ENCODE data around the gene MERTK. TPM values are rescaled to one million over a fixed set of nuclear protein-coding genes. Genes with fewer than 3 reads are reported as not detected.
"Not testable (repeated sequence)": the region's sequence is repeated elsewhere in the genome, so short reads cannot be mapped to it uniquely, and the experiment has no call there.

MERTK gene
- total RNA-seq, 1 donor from 2014 or later, result 4.2 TPM

DNA sequence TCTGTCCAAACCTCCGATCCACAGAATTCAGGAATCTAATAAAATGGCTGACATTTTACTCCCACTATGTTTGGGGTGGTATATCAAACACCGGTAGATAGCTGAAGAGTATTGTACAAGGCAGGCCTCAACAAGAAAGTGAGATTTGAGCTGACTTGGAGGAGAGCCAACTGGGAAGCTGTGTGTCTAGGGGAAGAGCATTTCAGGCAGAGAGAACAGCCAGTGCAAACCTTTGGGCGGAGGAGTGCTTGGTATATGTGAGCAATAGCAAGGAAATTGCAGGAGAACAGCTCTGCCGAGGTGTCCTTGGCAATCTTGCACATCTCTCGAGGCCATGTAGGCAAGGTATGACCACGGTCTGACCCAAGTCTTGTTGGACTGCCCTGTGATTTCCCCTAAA, 1.8 kb upstream of the MERTK start:
- Histone ChIP-seq H3K27ac (ENCODE audit: low read depth, low read length) (no peak overlapping the region), H3K9me3 (ENCODE audit: control insufficient read depth in 3 of 3, low read length in 3 of 3) (no peaks in the 10 kb centered on the region), H3K27me3 (ENCODE audit: control insufficient read depth in 3 of 3, insufficient read depth in 3 of 3, low read length in 3 of 3) (peaks cover 0 to 23% (median 13%) of the 10 kb centered on the region in 3 donors), H3K4me1 (ENCODE audit: control insufficient read depth in 3 of 3, insufficient read depth in 3 of 3, low read length in 3 of 3) (peaks cover 10 to 18% (median 12%) of the 10 kb centered on the region in 3 donors), H3K36me3 (ENCODE audit: control insufficient read depth in 3 of 3, insufficient read depth in 3 of 3, low read length in 3 of 3) (no peaks in the 10 kb centered on the region), H3K4me3 (ENCODE audit: low read length in 3 of 3) (no peak overlapping the region), H3K9ac (ENCODE audit: low read depth in 1 of 3, low read length in 3 of 3) (no peak overlapping the region)

- H3K4me1 ChIP-seq (ENCODE audit: control insufficient read depth in 3 of 3, insufficient read depth in 3 of 3, low read length in 3 of 3), result peaks cover 10 to 18% (median 12%) of the 10 kb centered on the region in 3 donors
- peak overlapping the region; percentile 72 for H3K27ac ChIP-seq (ENCODE audit: low read depth, low read length)
- H3K4me3 ChIP-seq (ENCODE audit: low read length in 3 of 3), result peak overlapping the region; percentile 70 to 75 (median 72)
- H3K9me3 ChIP-seq (ENCODE audit: control insufficient read depth in 3 of 3, low read length in 3 of 3), result no peaks in the 10 kb centered on the region
- peak overlapping the region; percentile 63 to 79 (median 63) for H3K9ac ChIP-seq (ENCODE audit: low read depth in 1 of 3, low read length in 3 of 3)
- H3K27me3 ChIP-seq (ENCODE audit: control insufficient read depth in 3 of 3, insufficient read depth in 3 of 3, low read length in 3 of 3), result peaks cover 0 to 23% (median 13%) of the 10 kb centered on the region in 3 donors
- H3K36me3 ChIP-seq (ENCODE audit: control insufficient read depth in 3 of 3, insufficient read depth in 3 of 3, low read length in 3 of 3), result no peaks in the 10 kb centered on the region
Measured at GRCh38 chr2:111897630-111897923, 830 bp upstream of the MERTK start.

DNA sequence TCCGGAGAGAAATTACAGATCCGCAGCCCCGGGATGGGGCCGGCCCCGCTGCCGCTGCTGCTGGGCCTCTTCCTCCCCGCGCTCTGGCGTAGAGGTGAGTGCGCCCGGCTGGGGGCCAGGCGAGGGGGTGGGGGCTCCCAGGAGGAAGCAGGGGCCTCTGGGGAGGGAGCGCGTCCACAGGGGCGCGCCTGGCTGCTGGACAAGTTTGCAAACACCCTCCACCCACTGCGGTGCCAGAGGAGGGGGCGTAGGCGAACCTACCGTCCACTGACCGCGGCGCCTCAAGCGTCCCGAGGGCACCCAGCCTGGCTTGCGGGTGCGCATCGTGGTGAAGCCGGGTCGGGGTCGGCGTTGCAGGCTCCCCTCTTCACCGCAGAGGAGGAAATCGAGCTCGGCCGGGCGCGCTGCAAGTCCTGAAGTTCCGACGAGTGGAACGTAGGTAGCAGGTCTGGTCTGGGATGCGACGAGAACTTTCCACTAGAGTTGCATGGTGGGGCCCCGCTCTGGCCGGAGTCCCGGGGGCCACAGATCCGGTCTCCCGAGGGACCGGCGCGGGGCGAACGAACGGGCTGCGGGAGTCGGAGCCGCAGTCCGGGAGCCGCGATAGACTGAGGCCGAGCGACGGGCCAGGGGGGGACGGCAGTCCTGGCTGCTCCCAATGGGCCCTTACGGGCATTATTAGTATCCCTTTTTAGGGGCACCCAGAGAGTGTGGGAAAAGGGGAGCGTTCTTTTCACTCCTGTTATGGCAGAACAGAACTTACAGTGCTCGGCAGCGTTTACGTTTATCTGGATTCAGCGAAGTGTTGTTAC, 502 bp downstream of the MERTK start:
- Histone ChIP-seq H3K9me3 (ENCODE audit: control insufficient read depth in 3 of 3, low read length in 3 of 3) (no peaks in the 10 kb centered on the region), H3K27me3 (ENCODE audit: control insufficient read depth in 3 of 3, insufficient read depth in 3 of 3, low read length in 3 of 3) (peaks cover 0 to 23% (median 13%) of the 10 kb centered on the region in 3 donors), H3K4me3 (ENCODE audit: low read length in 3 of 3) (peak overlapping the region; percentile 69 to 74 (median 70)), H3K27ac (ENCODE audit: low read depth, low read length) (peak overlapping the region; percentile 70), H3K9ac (ENCODE audit: low read depth in 1 of 3, low read length in 3 of 3) (peak overlapping the region; percentile 43 to 71 (median 70)), H3K4me1 (ENCODE audit: control insufficient read depth in 3 of 3, insufficient read depth in 3 of 3, low read length in 3 of 3) (peaks cover 10 to 18% (median 12%) of the 10 kb centered on the region in 3 donors), H3K36me3 (ENCODE audit: control insufficient read depth in 3 of 3, insufficient read depth in 3 of 3, low read length in 3 of 3) (no peaks in the 10 kb centered on the region)

DNA sequence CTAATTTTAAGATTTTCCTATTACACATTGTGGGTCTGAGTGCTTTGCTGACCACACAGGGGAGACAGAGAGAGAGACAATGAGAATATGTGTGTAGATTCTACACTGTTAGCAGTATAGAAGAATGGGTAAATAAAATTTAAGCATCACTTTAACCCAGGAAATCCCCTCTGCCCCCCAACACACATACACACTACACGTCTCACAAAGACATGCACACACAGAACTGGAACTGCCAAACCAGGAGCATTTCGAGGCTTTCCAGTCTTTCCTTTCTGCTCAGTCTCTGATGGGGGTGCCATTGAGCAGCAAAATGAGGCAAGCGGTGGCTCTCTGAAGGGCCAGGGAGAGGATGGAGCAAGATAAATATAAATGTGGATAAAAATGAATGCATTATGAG, 2.5 kb downstream of the MERTK start:
- Histone ChIP-seq H3K36me3 (ENCODE audit: control insufficient read depth in 3 of 3, insufficient read depth in 3 of 3, low read length in 3 of 3) (no peaks in the 10 kb centered on the region), H3K27ac (ENCODE audit: low read depth, low read length) (no peak overlapping the region), H3K4me1 (ENCODE audit: control insufficient read depth in 3 of 3, insufficient read depth in 3 of 3, low read length in 3 of 3) (peaks cover 11 to 19% (median 12%) of the 10 kb centered on the region in 3 donors), H3K9ac (ENCODE audit: low read depth in 1 of 3, low read length in 3 of 3) (no peak overlapping the region), H3K9me3 (ENCODE audit: control insufficient read depth in 3 of 3, low read length in 3 of 3) (no peaks in the 10 kb centered on the region), H3K4me3 (ENCODE audit: low read length in 3 of 3) (no peak overlapping the region), H3K27me3 (ENCODE audit: control insufficient read depth in 3 of 3, insufficient read depth in 3 of 3, low read length in 3 of 3) (peaks cover 0 to 23% (median 11%) of the 10 kb centered on the region in 3 donors)

DNA sequence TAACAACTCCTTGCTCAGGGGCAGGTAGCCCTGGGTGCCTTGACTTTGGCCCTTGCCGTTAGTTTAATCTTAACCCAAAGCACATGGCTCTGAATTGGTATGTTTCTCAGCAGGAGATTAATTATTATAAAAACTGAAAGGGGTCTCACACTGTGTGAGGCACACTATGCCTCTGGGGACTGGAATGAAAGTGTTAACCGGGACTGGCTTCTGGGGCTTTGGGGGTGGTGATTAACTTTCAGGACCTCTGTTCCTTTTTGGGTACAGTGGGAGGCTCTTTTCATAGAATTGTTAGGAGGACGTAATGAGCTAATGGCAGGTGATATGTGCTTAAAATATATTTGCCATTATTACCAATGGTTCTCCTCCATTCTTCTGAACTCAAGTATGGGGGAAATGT, 5.1 kb downstream of the MERTK start:
- H3K27me3 ChIP-seq (ENCODE audit: control insufficient read depth in 3 of 3, insufficient read depth in 3 of 3, low read length in 3 of 3), result peaks cover 0 to 13% (median 3%) of the 10 kb centered on the region in 3 donors
- H3K9me3 ChIP-seq (ENCODE audit: control insufficient read depth in 3 of 3, low read length in 3 of 3), result no peaks in the 10 kb centered on the region
- H3K4me3 ChIP-seq (ENCODE audit: low read length in 3 of 3), result no peak overlapping the region
- H3K27ac ChIP-seq (ENCODE audit: low read depth, low read length), result no peak overlapping the region
- H3K36me3 ChIP-seq (ENCODE audit: control insufficient read depth in 3 of 3, insufficient read depth in 3 of 3, low read length in 3 of 3), result no peaks in the 10 kb centered on the region
- H3K9ac ChIP-seq (ENCODE audit: low read depth in 1 of 3, low read length in 3 of 3), result peak overlapping the region in 1 of 3 donors; percentile 8
- peaks cover 5 to 10% (median 5%) of the 10 kb centered on the region in 3 donors for H3K4me1 ChIP-seq (ENCODE audit: control insufficient read depth in 3 of 3, insufficient read depth in 3 of 3, low read length in 3 of 3)

DNA sequence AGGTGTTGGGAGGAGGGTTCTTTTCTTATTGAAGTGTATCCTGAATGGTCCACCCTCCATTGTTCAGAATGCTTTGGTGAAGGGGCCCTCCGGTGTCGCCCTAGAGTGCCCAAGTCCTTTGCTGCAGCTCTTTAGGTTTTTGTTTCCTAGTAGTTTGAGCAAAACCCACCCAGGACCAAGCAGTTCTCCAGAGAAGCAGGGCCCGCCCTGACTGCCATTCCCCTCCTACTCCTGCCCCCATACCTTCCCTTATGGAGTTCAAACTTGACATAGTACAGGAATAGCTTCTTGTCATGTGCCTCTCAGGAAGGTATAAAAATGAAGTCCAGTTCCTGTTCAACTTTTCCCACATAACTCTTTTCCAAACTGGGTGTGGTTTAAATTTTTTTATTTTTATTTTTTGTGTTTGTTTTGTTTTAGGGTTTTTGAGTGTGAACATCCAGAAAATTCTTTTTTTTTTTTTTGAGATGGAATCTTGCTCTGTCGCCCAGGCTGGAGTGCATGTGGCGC, 5.6 kb downstream of the MERTK start:
- no peaks in the 10 kb centered on the region for H3K36me3 ChIP-seq (ENCODE audit: control insufficient read depth in 3 of 3, insufficient read depth in 3 of 3, low read length in 3 of 3)
- H3K9me3 ChIP-seq (ENCODE audit: control insufficient read depth in 3 of 3, low read length in 3 of 3), result no peaks in the 10 kb centered on the region
- peaks cover 0 to 9% (median 2%) of the 10 kb centered on the region in 3 donors for H3K27me3 ChIP-seq (ENCODE audit: control insufficient read depth in 3 of 3, insufficient read depth in 3 of 3, low read length in 3 of 3)
- H3K4me3 ChIP-seq (ENCODE audit: low read length in 3 of 3), result no peak overlapping the region
- H3K27ac ChIP-seq (ENCODE audit: low read depth, low read length), result no peak overlapping the region
- H3K4me1 ChIP-seq (ENCODE audit: control insufficient read depth in 3 of 3, insufficient read depth in 3 of 3, low read length in 3 of 3), result peaks cover 0 to 6% (median 5%) of the 10 kb centered on the region in 3 donors
- no peak overlapping the region for H3K9ac ChIP-seq (ENCODE audit: low read depth in 1 of 3, low read length in 3 of 3)

DNA sequence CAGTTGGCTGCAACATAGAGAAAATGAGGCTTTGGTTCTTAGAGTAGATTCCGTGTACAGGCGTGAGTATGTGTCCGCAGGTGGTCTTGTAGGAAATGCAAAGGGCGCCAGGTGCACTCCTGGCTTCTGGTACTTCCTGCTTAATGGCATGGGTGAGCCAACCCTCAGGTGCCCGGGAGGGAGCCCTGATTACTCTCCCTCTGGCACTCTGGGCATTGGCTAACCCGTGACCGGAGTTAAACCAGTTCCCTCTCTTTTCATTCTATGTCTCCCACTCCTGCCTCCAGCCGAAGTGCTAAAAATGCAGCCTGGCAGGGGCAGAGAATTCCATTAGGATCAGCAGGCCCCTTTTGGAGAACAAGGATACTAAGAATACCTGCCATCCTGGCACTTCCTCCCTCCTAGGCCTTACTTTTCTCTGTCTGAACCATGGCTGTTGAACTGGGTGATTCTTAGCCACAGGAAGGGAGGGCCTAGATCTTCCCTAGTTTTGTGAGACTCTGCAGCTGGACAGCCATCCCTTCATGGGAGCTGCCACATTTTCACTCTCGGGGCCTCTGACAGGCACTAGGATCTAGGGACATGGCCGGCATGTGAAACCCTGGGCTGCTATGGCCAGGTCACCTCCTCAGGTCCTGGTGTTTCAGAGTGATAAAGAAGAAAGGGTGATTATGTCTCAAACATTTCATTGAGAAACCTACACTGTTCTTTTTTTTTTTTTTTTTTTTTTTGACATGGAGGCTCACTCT, 6.5 kb downstream of the MERTK start:
- no peaks in the 10 kb centered on the region for H3K9me3 ChIP-seq (ENCODE audit: control insufficient read depth in 3 of 3, low read length in 3 of 3)
- H3K36me3 ChIP-seq (ENCODE audit: control insufficient read depth in 3 of 3, insufficient read depth in 3 of 3, low read length in 3 of 3), result no peaks in the 10 kb centered on the region
- no peak overlapping the region for H3K9ac ChIP-seq (ENCODE audit: low read depth in 1 of 3, low read length in 3 of 3)
- H3K4me3 ChIP-seq (ENCODE audit: low read length in 3 of 3), result no peak overlapping the region
- no peak overlapping the region for H3K27ac ChIP-seq (ENCODE audit: low read depth, low read length)
- H3K27me3 ChIP-seq (ENCODE audit: control insufficient read depth in 3 of 3, insufficient read depth in 3 of 3, low read length in 3 of 3), result peaks cover 0 to under 1% (median 0%) of the 10 kb centered on the region in 3 donors
- peaks cover 0 to 6% (median 2%) of the 10 kb centered on the region in 3 donors for H3K4me1 ChIP-seq (ENCODE audit: control insufficient read depth in 3 of 3, insufficient read depth in 3 of 3, low read length in 3 of 3)

DNA sequence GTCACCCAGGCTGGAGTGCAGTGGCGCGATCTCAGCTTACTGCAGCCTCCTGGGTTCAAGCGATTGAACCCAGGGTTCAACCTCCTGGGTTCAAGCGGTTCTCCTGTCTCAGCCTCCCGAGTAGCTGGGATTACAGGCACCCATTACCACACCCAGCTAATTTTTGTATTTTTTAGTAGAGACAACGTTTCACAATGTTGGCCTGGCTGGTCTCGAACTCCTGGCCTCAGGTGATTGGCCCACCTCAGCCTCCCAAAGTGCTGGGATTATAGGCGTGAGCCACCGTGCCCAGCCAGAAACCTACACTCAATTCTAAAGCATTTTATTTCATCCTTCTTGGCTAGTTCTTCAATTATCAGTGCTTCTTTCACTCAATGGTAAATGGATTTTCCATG, 7.1 kb downstream of the MERTK start:
- not testable (repeated sequence) for H3K9ac ChIP-seq (ENCODE audit: low read depth in 1 of 3, low read length in 3 of 3); H3K4me1 ChIP-seq (ENCODE audit: control insufficient read depth in 3 of 3, insufficient read depth in 3 of 3, low read length in 3 of 3); H3K4me3 ChIP-seq (ENCODE audit: low read length in 3 of 3); H3K36me3 ChIP-seq (ENCODE audit: control insufficient read depth in 3 of 3, insufficient read depth in 3 of 3, low read length in 3 of 3); H3K27ac ChIP-seq (ENCODE audit: low read depth, low read length); H3K9me3 ChIP-seq (ENCODE audit: control insufficient read depth in 3 of 3, low read length in 3 of 3); H3K27me3 ChIP-seq (ENCODE audit: control insufficient read depth in 3 of 3, insufficient read depth in 3 of 3, low read length in 3 of 3)

DNA sequence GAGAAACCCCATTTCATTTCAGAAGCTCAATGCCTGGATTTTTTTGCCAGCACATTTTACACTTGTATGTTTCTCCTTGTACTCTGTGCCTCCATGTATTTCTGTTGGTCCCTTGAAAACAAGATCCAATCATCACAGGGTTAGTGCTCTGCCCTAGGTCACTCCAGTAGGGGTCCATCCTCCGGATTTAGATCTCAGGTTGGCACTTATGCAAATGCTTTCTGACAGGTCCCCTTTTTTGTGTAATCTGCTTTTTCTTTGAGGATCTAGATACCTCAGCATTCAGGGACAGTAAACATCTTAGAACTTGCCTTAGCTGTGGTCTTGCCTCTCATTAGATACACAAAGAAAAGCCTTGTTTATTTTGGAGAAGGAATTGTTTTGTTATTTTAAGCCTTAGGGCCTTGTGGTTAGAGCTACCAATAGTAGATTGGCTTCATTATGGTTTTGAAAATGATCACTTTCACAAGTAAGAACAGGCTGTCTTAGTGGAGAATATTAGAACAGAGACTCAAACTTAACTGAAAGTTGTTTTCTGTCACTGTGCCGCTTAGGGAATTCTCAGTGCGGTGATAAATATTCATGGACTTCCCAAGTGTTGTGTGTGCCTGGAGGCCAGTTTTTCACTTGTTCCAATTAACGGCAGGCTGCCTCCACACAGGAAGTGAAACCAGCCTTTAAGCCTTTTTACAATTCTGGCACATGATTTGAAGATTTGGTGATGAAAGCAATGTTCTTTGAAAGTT, 7.8 kb downstream of the MERTK start:
- H3K27me3 ChIP-seq (ENCODE audit: control insufficient read depth in 3 of 3, insufficient read depth in 3 of 3, low read length in 3 of 3), result no peaks in the 10 kb centered on the region
- H3K4me1 ChIP-seq (ENCODE audit: control insufficient read depth in 3 of 3, insufficient read depth in 3 of 3, low read length in 3 of 3), result peaks cover 0 to 6% (median 2%) of the 10 kb centered on the region in 3 donors
- H3K4me3 ChIP-seq (ENCODE audit: low read length in 3 of 3), result no peak overlapping the region
- H3K36me3 ChIP-seq (ENCODE audit: control insufficient read depth in 3 of 3, insufficient read depth in 3 of 3, low read length in 3 of 3), result no peaks in the 10 kb centered on the region
- H3K9ac ChIP-seq (ENCODE audit: low read depth in 1 of 3, low read length in 3 of 3), result no peak overlapping the region
- H3K27ac ChIP-seq (ENCODE audit: low read depth, low read length), result peak overlapping the region; percentile 63
- H3K9me3 ChIP-seq (ENCODE audit: control insufficient read depth in 3 of 3, low read length in 3 of 3), result no peaks in the 10 kb centered on the region
